ENCODE results near the gene OGFR. TPM values are rescaled to one million over a fixed set of nuclear protein-coding genes. Genes with fewer than 3 reads are reported as not detected.

OGFR gene
- polyA plus RNA-seq, 1 donor (not counting 4 experiments of a cell fraction or from before 2014, with no cell fraction given), result 39.8 TPM

GRCh38 chr20:62772103-62772611, 32.5 kb upstream of the OGFR start:
- FAIRE-seq, result no peak
- H3K4me3 ChIP-seq (ENCODE audit: control insufficient read depth in 2 of 3, extremely low read depth in 1 of 3, insufficient read depth in 2 of 3, low read depth in 1 of 3, low read length in 3 of 3), result peak overlapping the region in 1 of 3 experiments; percentile 38
- H3K4me1 ChIP-seq (ENCODE audit: control insufficient read depth, extremely low read depth, insufficient read depth, low read length), result peaks cover 33% of the 10 kb centered on the region

GRCh38 chr20:62772619-62772989, 32.0 kb upstream of the OGFR start:
- H4K20me1 ChIP-seq (ENCODE audit: control insufficient read depth, extremely low read depth, insufficient read depth, low read length), result no peaks in the 10 kb centered on the region
- dilution Hi-C loops (cut with MboI; ENCODE audit: extremely low pct_ligation_motif_present, low sequenced_read_pairs), result no loop called here
- H3K4me2 ChIP-seq (ENCODE audit: control insufficient read depth, extremely low read depth, insufficient read depth, low read depth, low read length), result peak overlapping the region; percentile 58

More at GRCh38 chr20:62772103-62772611, 32.5 kb upstream of the OGFR start:
- Histone ChIP-seq H3K9ac (ENCODE audit: control insufficient read depth, extremely low read depth, insufficient read depth, low read length) (peak overlapping the region; percentile 36), H3K27me3 (ENCODE audit: control insufficient read depth, extremely low read depth, insufficient read depth, low read length) (peaks cover under 1% of the 10 kb centered on the region), H3K9me3 (ENCODE audit: control insufficient read depth, low read depth, low read length) (no peaks in the 10 kb centered on the region), H3K9me1 (ENCODE audit: control insufficient read depth, extremely low read depth, insufficient read depth, low read length) (no peaks in the 10 kb centered on the region), H3K79me2 (ENCODE audit: control insufficient read depth, insufficient read depth, low read length) (no peaks in the 10 kb centered on the region), H2AFZ (ENCODE audit: control insufficient read depth, low read length) (no peak overlapping the region), H3K27ac (ENCODE audit: control insufficient read depth, insufficient read depth, low read length) (no peak overlapping the region), H3K4me2 (ENCODE audit: control insufficient read depth, extremely low read depth, insufficient read depth, low read depth, low read length) (peak overlapping the region; percentile 58), H3K36me3 (ENCODE audit: control insufficient read depth in 2 of 2, extremely low read depth in 1 of 2, insufficient read depth in 2 of 2, low read length in 2 of 2) (no peaks in the 10 kb centered on the region), H4K20me1 (ENCODE audit: control insufficient read depth, extremely low read depth, insufficient read depth, low read length) (no peaks in the 10 kb centered on the region)
- dilution Hi-C loops (cut with MboI; ENCODE audit: extremely low pct_ligation_motif_present, low sequenced_read_pairs), result no loop called here
- TF ChIP-seq EZH2 (IDR thresholded peaks at IDR 0.05; ENCODE audit: low read length) (no peak), CTCF (optimal IDR thresholded peaks at IDR 0.05 in 1 of 3, IDR thresholded peaks at IDR 0.05 in 1 of 3, conservative IDR thresholded peaks at IDR 0.05 in 1 of 3; ENCODE audit: extremely low read depth in 1 of 3, insufficient read depth in 2 of 3, low read length in 3 of 3) (no peak)
- no peak for DNase-seq (ENCODE audit: low read depth, low spot score)

More at GRCh38 chr20:62772619-62772989, 32.0 kb upstream of the OGFR start:
- Histone ChIP-seq H3K36me3 (ENCODE audit: control insufficient read depth in 2 of 2, extremely low read depth in 1 of 2, insufficient read depth in 2 of 2, low read length in 2 of 2) (no peaks in the 10 kb centered on the region), H3K9me1 (ENCODE audit: control insufficient read depth, extremely low read depth, insufficient read depth, low read length) (no peaks in the 10 kb centered on the region), H3K9me3 (ENCODE audit: control insufficient read depth, low read depth, low read length) (no peaks in the 10 kb centered on the region), H3K9ac (ENCODE audit: control insufficient read depth, extremely low read depth, insufficient read depth, low read length) (peak overlapping the region; percentile 36), H3K4me1 (ENCODE audit: control insufficient read depth, extremely low read depth, insufficient read depth, low read length) (peaks cover 33% of the 10 kb centered on the region), H3K79me2 (ENCODE audit: control insufficient read depth, insufficient read depth, low read length) (no peaks in the 10 kb centered on the region), H2AFZ (ENCODE audit: control insufficient read depth, low read length) (no peak overlapping the region), H3K27ac (ENCODE audit: control insufficient read depth, insufficient read depth, low read length) (peak overlapping the region; percentile 7), H3K27me3 (ENCODE audit: control insufficient read depth, extremely low read depth, insufficient read depth, low read length) (no peaks in the 10 kb centered on the region), H3K4me3 (ENCODE audit: control insufficient read depth in 2 of 3, extremely low read depth in 1 of 3, insufficient read depth in 2 of 3, low read depth in 1 of 3, low read length in 3 of 3) (peak overlapping the region in 1 of 3 experiments; percentile 38)
- no peak for FAIRE-seq
- TF ChIP-seq EZH2 (IDR thresholded peaks at IDR 0.05; ENCODE audit: low read length) (no peak), CTCF (optimal IDR thresholded peaks at IDR 0.05 in 1 of 3, IDR thresholded peaks at IDR 0.05 in 1 of 3, conservative IDR thresholded peaks at IDR 0.05 in 1 of 3; ENCODE audit: extremely low read depth in 1 of 3, insufficient read depth in 2 of 3, low read length in 3 of 3) (no peak)
- no peak for DNase-seq (ENCODE audit: low read depth, low spot score)

All from keratinocyte (primary cell).